GM12801 (cell line): ENCODE results near the gene CMSS1.

Source experiments
- CTCF ChIP-seq: IDR thresholded peaks from one replicate; pipeline ENCODE4 v1.5.1; 2011; ENCODE audit warnings: control low read depth; ENCODE audit not compliant: insufficient read length; ENCODE audit errors: extremely low read depth

The CMSS1 gene

DNA sequence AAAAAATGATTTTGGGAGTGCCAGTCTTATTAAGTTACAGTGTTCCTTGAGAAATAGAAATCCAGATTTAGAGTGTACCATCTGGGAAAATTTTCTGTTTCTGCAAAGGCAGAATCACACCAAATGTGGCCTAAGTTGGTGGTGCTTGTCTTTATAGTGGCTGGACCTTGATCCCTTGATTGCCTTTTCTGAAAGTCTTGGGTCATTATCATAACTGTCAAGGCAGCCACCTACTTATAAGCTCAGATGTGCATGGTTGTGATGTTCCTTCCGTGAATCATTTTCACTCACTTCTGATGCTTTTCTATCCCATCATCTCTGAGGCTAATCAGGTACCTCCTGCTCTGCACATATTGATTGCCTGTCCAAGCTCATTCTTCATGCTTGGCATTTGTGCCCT is 20.1 kb downstream of the CMSS1 start:
- no peak for TF ChIP-seq CTCF

- no peak for TF ChIP-seq CTCF
Observed at GRCh38 chr3:99838755-99839154, 21.1 kb downstream of the CMSS1 start.

- no peak for TF ChIP-seq CTCF
Observed at GRCh38 chr3:99839613-99840012, 22.0 kb downstream of the CMSS1 start.

- TF ChIP-seq CTCF: no peak
Observed at GRCh38 chr3:99842826-99843589, 25.3 kb downstream of the CMSS1 start.

DNA sequence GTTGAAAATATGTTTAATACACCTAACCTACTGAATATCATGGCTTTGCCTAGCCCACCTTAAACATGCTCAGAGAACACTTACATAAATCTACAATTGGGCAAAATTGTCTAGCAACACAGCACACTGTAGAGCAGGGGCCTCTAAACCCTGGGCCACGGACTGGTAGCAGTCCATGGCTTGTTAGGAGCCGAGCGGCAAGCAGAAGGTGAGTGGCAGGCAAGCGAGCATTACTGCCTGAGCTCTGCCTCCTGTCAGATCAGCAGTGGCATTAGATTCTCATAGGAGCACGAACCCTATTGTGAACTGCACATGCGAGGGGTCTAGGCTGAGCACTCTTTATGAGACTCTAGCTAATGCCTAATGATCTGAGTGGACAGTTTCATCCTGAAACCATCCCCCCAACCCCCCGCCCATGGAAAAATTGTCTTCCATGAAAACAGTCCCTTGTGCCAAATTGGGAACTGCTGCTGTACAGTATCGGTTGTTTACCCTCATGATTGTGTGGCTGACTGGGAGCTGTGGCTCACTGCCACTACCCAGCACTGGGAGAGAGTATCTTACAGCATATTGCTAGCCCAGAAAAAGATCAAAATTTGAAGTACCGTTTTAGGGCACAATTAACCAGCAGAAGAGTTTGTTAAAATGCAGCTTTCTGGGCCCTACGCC is 26.1 kb downstream of the CMSS1 start:
- no peak for TF ChIP-seq CTCF

DNA sequence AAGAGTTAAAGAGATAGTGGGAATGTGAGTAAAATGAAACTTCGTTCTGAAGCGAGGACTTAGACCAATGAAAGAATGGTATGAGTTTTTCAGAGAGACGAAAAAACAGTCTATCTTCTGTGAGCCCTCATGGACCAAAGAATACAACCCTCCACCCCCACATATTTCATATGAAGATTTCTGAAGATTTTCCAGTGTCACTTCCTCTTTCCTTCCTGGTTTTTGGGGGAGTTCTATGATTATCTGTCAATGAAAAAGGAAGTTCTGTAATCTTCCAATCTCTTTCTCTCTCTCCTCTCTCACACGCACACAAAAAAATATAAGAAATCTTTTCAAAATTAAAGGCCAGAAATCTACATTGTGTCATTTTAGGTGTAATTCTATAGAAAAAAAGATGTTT is 27.7 kb downstream of the CMSS1 start:
- no peak for TF ChIP-seq CTCF

- TF ChIP-seq CTCF: no peak
Observed at GRCh38 chr3:99845999-99846398, 28.3 kb downstream of the CMSS1 start.
